HepG2 (cell line): ENCODE results near the gene RERE. TPM values are rescaled to one million over a fixed set of nuclear protein-coding genes. Genes with fewer than 3 reads are reported as not detected.

ENCODE experiments used
- ATAC-seq: fragments of 200-7000 bp; cut with Tn5 transposase; 3 replicates; pipeline ENCODE4 v1.9.1; 2020; ENCODE audit warnings: mild to moderate bottlenecking, moderate library complexity
- BruUV-seq: library from RNA; stranded (reverse); fragments of 400-500 nt; replicated peaks from 2 replicates; lab custom pipeline; 2021; lab: Mats Ljungman, UMichigan
- CTCF ChIA-PET: fragments of 300-600 bp; formaldehyde crosslinking; extraction: SDS; loops from one replicate; lab custom pipeline; 2021; ENCODE audit warnings: low total read pairs, inconsistent platforms, low intra/inter-chr PET ratio; lab: Yijun Ruan, JAX
- POLR2A ChIA-PET: fragments of 350-600 bp; sonication (Branson Sonifier 250); formaldehyde crosslinking; loops from one replicate; lab custom pipeline; 2020; ENCODE audit warnings: antibody characterized with exemption, inconsistent platforms; lab: Yijun Ruan, JAX
- DNase-seq: peaks from one replicate; pipeline ENCODE4 v3.0.0-alpha.2; 2015; ENCODE audit warnings: low spot score
- FAIRE-seq: peaks from 3 replicates; lab custom pipeline; 2011; peaks lifted over from hg19 to GRCh38; lab: Jason Lieb, UNC
- H2AFZ ChIP-seq: one replicate; pipeline ENCODE4 v1.6.1; 2011; ENCODE audit warnings: low read length, inconsistent platforms
- H3K27ac ChIP-seq: fragments of 300-600 bp; 3 replicates; pipeline ENCODE4 v1.8.0; 2011; ENCODE audit warnings: mixed run types, mild to moderate bottlenecking, mixed read lengths, low read length, inconsistent platforms; ENCODE audit not compliant: insufficient read depth; ENCODE audit errors: extremely low read length
- H3K27me3 ChIP-seq, 2 experiments: fragments of 200-600 bp in 1 of 2; 2 replicates in 1 of 2; 3 replicates in 1 of 2; pipeline versions ENCODE4 v1.6.0 to v1.8.0; 2011; ENCODE audit warnings: low read length in 2 of 2, mild to moderate bottlenecking in 2 of 2, moderate library complexity in 2 of 2, inconsistent platforms in 1 of 2; ENCODE audit not compliant: insufficient read depth in 2 of 2, control insufficient read depth in 1 of 2
- H3K36me3 ChIP-seq, 2 experiments: fragments of 200-600 bp in 1 of 2; replicated peaks in 1 of 2; 2 replicates in 1 of 2; 3 replicates in 1 of 2; pipeline versions ENCODE4 v1.5.1 to v1.8.0; 2011; ENCODE audit warnings: low read length in 2 of 2, inconsistent platforms in 1 of 2; ENCODE audit not compliant: insufficient read depth in 2 of 2, control insufficient read depth in 1 of 2
- H3K4me1 ChIP-seq: 2 replicates; pipeline ENCODE4 v1.5.1; 2012; ENCODE audit warnings: low read length, inconsistent platforms; ENCODE audit not compliant: insufficient read depth
- H3K4me2 ChIP-seq: 2 replicates; pipeline ENCODE4 v1.6.0; 2011; ENCODE audit warnings: low read depth, low read length, inconsistent platforms
- H3K4me3 ChIP-seq, 3 experiments: fragments of 200-600 bp in 1 of 3; sonication (generic), shearing (Covaris generic) in 1 of 3; replicated peaks in 1 of 3; 2 replicates each; pipeline ENCODE4 v1.5.1; 2011 to 2016; ENCODE audit warnings: low read length in 3 of 3, inconsistent platforms in 2 of 3, low read depth in 2 of 3, mild to moderate bottlenecking in 2 of 3, control low read depth in 1 of 3, mixed read lengths in 1 of 3; ENCODE audit not compliant: insufficient read depth in 1 of 3
- H3K79me2 ChIP-seq: one replicate; pipeline ENCODE4 v1.6.1; 2011; ENCODE audit warnings: low read length, inconsistent platforms; ENCODE audit not compliant: insufficient read depth
- H3K9ac ChIP-seq: 2 replicates; pipeline ENCODE4 v1.6.0; 2011; ENCODE audit warnings: mild to moderate bottlenecking, low read depth, low read length, inconsistent platforms; ENCODE audit not compliant: insufficient read depth
- H3K9me3 ChIP-seq: 2 replicates; pipeline ENCODE4 v1.5.1; 2012; ENCODE audit warnings: mild to moderate bottlenecking, low read length
- H4K20me1 ChIP-seq: 2 replicates; pipeline ENCODE4 v1.6.0; 2011; ENCODE audit warnings: inconsistent platforms, mild to moderate bottlenecking, low read length, moderate library complexity; ENCODE audit not compliant: insufficient read depth
- ERF ChIP-seq: IDR thresholded peaks from 2 replicates; pipeline ENCODE4 v1.6.1; 2018; ENCODE audit warnings: missing biosample characterization, missing genetic modification reagents
- HIC2 ChIP-seq: sonication (generic); formaldehyde crosslinking; IDR thresholded peaks from 2 replicates; pipeline ENCODE4 v1.9.0; 2022; ENCODE audit warnings: low read depth, missing genetic modification reagents
- MATR3 ChIP-seq: sonication (generic); formaldehyde crosslinking; IDR thresholded peaks from 2 replicates; pipeline ENCODE4 v1.4.0; 2020; ENCODE audit warnings: missing genetic modification reagents
- NFE2L2 ChIP-seq: fragments of 150-350 bp; IDR thresholded peaks from 2 replicates; pipeline ENCODE4 v1.6.1; 2014; ENCODE audit warnings: low read length
- NR2F6 ChIP-seq, 2 experiments: IDR thresholded peaks; 2 replicates each; pipeline ENCODE4 v1.6.1; 2016; ENCODE audit warnings: antibody characterized with exemption in 1 of 2, mild to moderate bottlenecking in 1 of 2
- POGK ChIP-seq: sonication (generic); formaldehyde crosslinking; conservative IDR thresholded peaks from 2 replicates; pipeline ENCODE4 v1.8.0; 2022; ENCODE audit warnings: mild to moderate bottlenecking, moderate library complexity, missing genetic modification reagents
- SRY ChIP-seq: sonication (generic); formaldehyde crosslinking; IDR thresholded peaks from 2 replicates; pipeline ENCODE4 v1.8.0; 2022; ENCODE audit warnings: mild to moderate bottlenecking, missing genetic modification reagents
- THAP9 ChIP-seq: sonication (generic); formaldehyde crosslinking; IDR thresholded peaks from 2 replicates; pipeline ENCODE4; 2020; ENCODE audit warnings: missing genetic modification reagents, mild to moderate bottlenecking, borderline replicate concordance
- WGBS: methylation state at CpG from one replicate; pipeline ENCODE4 v1.1.6; 2017; ENCODE audit warnings: low lambda C conversion rate; 5-methylcytosine and 5-hydroxymethylcytosine counted together
- in situ Hi-C: cut with HindIII; loops from 2 replicates; pipeline ENCODE4 v1.10.0; 2017; ENCODE audit warnings: low pct_unique_long_range_greater_than_20kb; ENCODE audit not compliant: extremely low pct_ligation_motif_present
- intact Hi-C: fragments of 100-400 bp; cut with micrococcal nuclease; formaldehyde crosslinking; loops from one replicate; pipeline ENCODE4 v1.10.0; 2022; ENCODE audit not compliant: unreplicated experiment
- polyA plus RNA-seq, 8 experiments: library from polyadenylated mRNA; depleted of rRNA in 3 of 8; stranded (reverse) in 7 of 8; unstranded in 1 of 8; fragments of >200 nt; fragmentation: Illumina TruSeq in 4 of 8; extraction: Trizol in 4 of 8; gene quantifications; 2 replicates each; pipeline versions ENCODE4 v1.2.1 to v1.2.3, GENCODE V29; 2011 to 2016; ENCODE audit warnings: low read depth in 4 of 8, missing spikeins in 1 of 8, mixed read lengths in 1 of 8; ENCODE audit not compliant: insufficient read depth in 1 of 8
- total RNA-seq, 5 experiments: library from RNA; depleted of rRNA; stranded (reverse); fragments of >200 nt; fragmentation: Illumina TruSeq; extraction: Trizol; gene quantifications; 2 replicates each; pipeline ENCODE4 v1.2.3, GENCODE V29; 2016; ENCODE audit warnings: low read depth in 1 of 5

The RERE gene
- total and polyA plus RNA-seq, 2 of the 13 experiments (the other 11 are each of a cell fraction or from before 2014, with no cell fraction given), result 18.3 to 21.9 TPM

- TF ChIP-seq THAP9 (CRISPR knock-in tag), result no peak
- TF ChIP-seq SRY (CRISPR knock-in tag), result no peak
- TF ChIP-seq NR2F6 (IDR thresholded peaks at IDR 0.05), result no peak
- TF ChIP-seq NR2F6 (CRISPR knock-in tag; IDR thresholded peaks at IDR 0.05), result no peak
- TF ChIP-seq, all 625 proteins: peak for 0
These were observed 471.6 kb downstream of the RERE start (continued) for GRCh38 chr1:8345621-8346415.

GRCh38 chr1:8344893-8345507 lies 472.4 kb downstream of the RERE start:
- H3K79me2 ChIP-seq, result no peaks in the 10 kb centered on the region
- intact Hi-C loops (no loop called here), in situ Hi-C loops (loop anchor here (5.0 kb wide), 1 partner anchor 363 kb away; no protein-coding TSS in a partner anchor)
- ATAC-seq, result no peak
- H2AFZ ChIP-seq, result no peak overlapping the region
- 50% methylated on average over 9 of the region's 10 CpGs for WGBS
- H4K20me1 ChIP-seq, result no peaks in the 10 kb centered on the region
- H3K27ac ChIP-seq, result no peak overlapping the region
- H3K9me3 ChIP-seq, result no peaks in the 10 kb centered on the region
- no peak overlapping the region for H3K9ac ChIP-seq
- ChIA-PET CTCF (no interaction called here), POLR2A (no interaction called here)
- TF ChIP-seq HIC2 (CRISPR knock-in tag) (no peak), NFE2L2 (no peak), ERF (no peak), MATR3 (CRISPR knock-in tag) (no peak), POGK (no peak)
- FAIRE-seq, result no peak
- BruUV-seq, result no TSS peak
- H3K4me2 ChIP-seq, result no peak overlapping the region
- no peaks in the 10 kb centered on the region for H3K36me3 ChIP-seq
- H3K4me1 ChIP-seq, result peaks cover 52% of the 10 kb centered on the region
- no peak overlapping the region for H3K4me3 ChIP-seq
- DNase-seq, result no peak
- peaks cover 1 to 37% of the 10 kb centered on the region in 2 experiments; a peak in 4 of 5 replicates for H3K27me3 ChIP-seq
